ENCODE results near the gene GPR68.

GPR68 gene

GRCh38 chr14:91257328-91258010 lies 13.0 kb upstream of the GPR68 start (continued):
- no peak for TF ChIP-seq ZNF76 (tag by site-specific recombination; IDR thresholded peaks at IDR 0.05; ENCODE audit: borderline replicate concordance, low read depth)
- no peak for TF ChIP-seq ZNF169 (tag by site-specific recombination; IDR thresholded peaks at IDR 0.05)
- TF ChIP-seq ATF2 (tag by site-specific recombination; IDR thresholded peaks at IDR 0.05; ENCODE audit: low read depth), result peak; percentile 82
- no peak for TF ChIP-seq ZNF350 (tag by site-specific recombination; IDR thresholded peaks at IDR 0.05)
- TF ChIP-seq KLF10 (tag by site-specific recombination; IDR thresholded peaks at IDR 0.05), result no peak
- TF ChIP-seq ZNF664 (tag by site-specific recombination; IDR thresholded peaks at IDR 0.05), result no peak

GRCh38 chr14:91256661-91257060 lies 12.2 kb upstream of the GPR68 start:
- Histone ChIP-seq H3K9me3 (ENCODE audit: control insufficient read depth, insufficient read depth, low read depth, low read length) (no peaks in the 10 kb centered on the region), H3K4me1 (ENCODE audit: control insufficient read depth, insufficient read depth, low read length) (0 out of 2 replicates have a peak, but pooled peaks cover 8% of the 10 kb centered on the region), H3K27ac (ENCODE audit: extremely low read depth, low read depth, low read length) (no peak overlapping the region), H3K36me3 (ENCODE audit: control insufficient read depth in 2 of 2, insufficient read depth in 1 of 2, low read length in 2 of 2) (no peaks in the 10 kb centered on the region), H3K4me3 (ENCODE audit: low read depth, low read length) (no peak overlapping the region)
- TF ChIP-seq SALL2 (tag by site-specific recombination; IDR thresholded peaks at IDR 0.05; ENCODE audit: borderline replicate concordance) (no peak), ZNF433 (tag by site-specific recombination; IDR thresholded peaks at IDR 0.05; ENCODE audit: low read depth) (no peak), ZSCAN4 (tag by site-specific recombination; IDR thresholded peaks at IDR 0.05) (no peak), ZNF596 (tag by site-specific recombination; IDR thresholded peaks at IDR 0.05) (no peak), RBAK (tag by site-specific recombination; IDR thresholded peaks at IDR 0.05) (no peak), KLF1 (tag by site-specific recombination; IDR thresholded peaks at IDR 0.05) (no peak), ZBTB26 (tag by site-specific recombination; optimal IDR thresholded peaks at IDR 0.05) (no peak), ZNF555 (tag by site-specific recombination; conservative IDR thresholded peaks at IDR 0.05) (no peak), PRDM6 (tag by site-specific recombination; IDR thresholded peaks at IDR 0.05) (no peak), ZXDB (tag by site-specific recombination; IDR thresholded peaks at IDR 0.05) (no peak), ZNF280D (tag by site-specific recombination; IDR thresholded peaks at IDR 0.05) (no peak), INSM2 (tag by site-specific recombination; IDR thresholded peaks at IDR 0.05) (no peak), ZNF600 (tag by site-specific recombination; IDR thresholded peaks at IDR 0.05) (no peak)
- CTCF ChIA-PET, result interaction anchor here (0.6 to 3.0 kb wide), 2 partner anchors 8 to 79 kb away, joined by 3 to 10 read pairs; no protein-coding TSS in a partner anchor
- POLR2A ChIA-PET, result no interaction called here
